Stimulated activated CD8-positive, alpha-beta memory T cell treated with anti-CD3 and anti-CD28 coated beads, Interleukin-7, amount 100 ng/mL, for 24 hours (primary cell): ENCODE measurements around the gene GRID2.

ENCODE experiments used
- DNase-seq: peaks from one replicate; pipeline ENCODE4 v3.0.0-alpha.2; 2020; ENCODE audit warnings: low read depth

GRID2 gene

GRCh38 chr4:93409035-93409434, 1105.3 kb downstream of the GRID2 start:
- DNase-seq, result no peak

DNA sequence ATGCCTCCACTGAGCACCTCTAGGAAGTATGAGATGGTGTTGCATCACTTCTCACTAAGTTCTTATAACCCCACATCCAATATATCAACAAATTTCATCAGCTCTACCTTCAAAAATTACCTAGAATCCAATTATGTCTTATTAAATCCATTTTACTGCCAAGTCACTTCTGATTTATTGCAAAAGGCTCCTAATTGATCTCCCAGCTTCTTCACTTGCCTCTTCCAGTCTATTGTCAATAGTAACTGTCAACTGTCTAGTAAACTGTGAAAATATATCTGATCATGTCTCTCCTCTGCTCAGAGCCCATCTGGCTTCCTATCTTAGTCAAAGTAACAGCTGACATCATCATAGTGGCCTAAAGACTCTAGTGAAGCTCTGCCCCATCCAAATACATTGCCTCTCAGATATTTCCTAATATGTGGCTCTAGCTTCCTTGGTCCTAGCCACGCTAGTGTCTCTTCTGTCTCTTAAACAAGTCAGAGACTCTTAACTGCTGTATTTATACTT, 1110.3 kb downstream of the GRID2 start:
- no peak for DNase-seq

DNA sequence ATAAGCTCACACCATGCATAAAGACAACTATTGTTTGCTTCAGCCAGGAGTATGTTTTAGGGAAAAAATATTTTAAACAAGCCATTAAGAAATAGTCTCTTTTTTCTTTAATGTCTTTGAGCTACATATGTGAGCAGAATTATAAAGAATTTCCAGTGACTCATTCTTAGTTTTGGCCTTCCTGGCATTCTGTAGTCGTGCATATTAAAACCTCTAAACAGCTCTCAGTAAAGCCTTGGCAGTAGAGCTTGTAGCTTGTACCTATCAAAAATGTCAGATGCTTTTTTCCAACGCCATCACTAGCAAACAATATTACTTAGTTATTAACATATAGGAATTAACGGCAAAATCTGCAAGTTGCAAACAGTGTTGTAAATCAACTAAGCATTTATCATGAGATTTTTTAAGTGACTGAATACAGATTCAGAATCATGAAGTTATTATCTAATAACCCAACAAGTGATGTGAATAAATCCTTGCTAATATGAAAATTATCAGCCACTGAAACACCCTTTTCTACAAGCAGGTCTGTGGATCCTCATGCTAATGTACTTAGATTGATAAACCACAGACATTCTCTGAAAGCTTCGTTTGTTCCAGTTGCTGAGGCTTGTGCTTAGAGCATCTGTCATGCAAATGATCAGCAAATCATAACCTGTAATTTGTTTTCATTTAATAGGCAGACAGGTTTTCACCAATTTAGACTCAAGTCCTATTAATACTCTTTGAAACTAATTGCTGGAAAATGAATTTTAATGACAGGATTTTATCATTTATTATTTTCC, 1112.8 kb downstream of the GRID2 start:
- no peak for DNase-seq

- no peak for DNase-seq
Observed at GRCh38 chr4:93431371-93431770, 1127.6 kb downstream of the GRID2 start.

DNA sequence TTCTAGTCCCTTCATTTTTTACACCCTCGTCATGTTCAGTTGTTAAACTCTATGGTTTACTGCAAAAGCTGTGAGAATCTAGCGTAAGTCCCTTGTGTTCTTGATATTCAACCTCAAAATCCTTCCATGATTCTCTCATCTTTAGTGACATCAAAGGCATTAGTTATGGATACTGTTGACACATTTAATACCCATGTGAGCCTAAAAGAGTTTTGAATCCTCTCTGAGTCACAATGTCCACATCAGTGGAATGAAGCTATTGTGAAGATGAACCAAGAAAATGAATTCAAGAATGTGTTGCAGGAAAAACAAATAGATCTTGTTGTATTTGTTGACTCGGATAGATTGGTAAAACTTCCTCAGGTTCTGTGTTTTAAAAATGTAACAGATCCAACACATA, 1130.1 kb downstream of the GRID2 start:
- DNase-seq, result no peak

DNA sequence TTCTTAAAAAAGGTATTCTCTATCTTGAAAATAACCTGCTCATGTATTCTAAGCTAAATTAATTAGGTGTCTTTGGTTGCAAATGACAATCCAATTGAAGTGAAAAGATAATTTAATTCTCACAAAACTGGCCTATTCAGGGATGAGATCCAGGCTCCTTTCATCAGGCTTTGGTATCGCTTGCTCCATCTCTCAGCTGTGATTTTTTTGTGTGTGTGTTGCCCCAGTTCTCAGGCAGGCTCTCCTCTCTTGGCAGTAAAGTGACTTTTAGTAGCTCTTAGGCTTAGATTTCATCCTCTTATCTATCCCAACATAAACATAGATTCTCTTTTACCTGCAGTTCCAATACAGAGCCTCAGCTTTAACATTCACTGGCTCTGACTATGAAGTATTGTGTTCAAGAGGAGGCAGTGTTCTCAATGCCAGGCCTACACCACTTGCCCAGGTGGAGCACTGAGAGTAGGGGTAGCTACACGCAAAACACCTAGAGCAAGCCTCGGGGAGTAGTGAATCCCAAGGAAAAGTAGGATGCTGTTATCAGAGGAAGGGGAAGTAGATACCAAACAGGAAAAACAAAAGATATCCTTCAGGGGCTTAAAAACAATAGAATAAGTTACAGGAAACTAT, 1132.3 kb downstream of the GRID2 start:
- DNase-seq, result no peak

DNA sequence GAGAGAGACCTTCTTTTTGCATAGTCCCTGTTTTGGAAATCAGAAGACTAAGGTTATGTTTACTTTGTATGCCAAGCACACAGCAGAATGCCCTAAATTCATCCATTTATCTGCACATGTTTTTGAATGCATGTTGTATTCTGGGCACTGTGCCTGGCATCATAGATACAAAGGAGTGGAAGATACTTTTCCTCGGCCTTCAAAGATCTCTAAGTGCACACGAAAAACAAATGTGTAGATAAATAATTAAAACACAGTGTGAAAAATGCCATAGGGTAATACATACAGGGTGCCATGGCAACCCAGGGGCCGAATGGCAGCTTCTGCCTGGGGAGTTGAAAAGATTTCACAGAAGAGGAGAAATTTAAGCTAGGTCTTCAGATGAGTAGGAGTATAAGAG, 1134.2 kb downstream of the GRID2 start:
- DNase-seq, result no peak

DNA sequence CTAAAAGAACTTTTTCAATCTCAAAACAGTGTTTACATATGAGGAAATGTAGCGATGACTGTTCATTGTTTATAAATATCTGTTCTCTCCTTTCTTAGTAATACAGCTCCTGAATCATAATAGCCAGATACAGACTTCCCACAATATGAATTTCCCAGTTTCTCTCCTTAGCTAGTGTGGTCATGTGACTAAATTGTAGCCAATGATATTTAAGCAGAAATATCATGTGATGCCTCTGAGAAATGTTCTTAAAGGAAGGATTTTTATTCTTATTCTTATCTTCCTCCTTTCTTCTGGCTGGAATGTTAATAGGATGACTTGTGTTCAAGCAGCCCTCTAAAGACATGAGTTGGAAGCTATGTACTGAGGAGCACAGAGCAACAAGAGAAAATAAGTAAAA, 1141.1 kb downstream of the GRID2 start:
- DNase-seq, result no peak

GRCh38 chr4:93446038-93446437, 1142.3 kb downstream of the GRID2 start:
- DNase-seq, result no peak

DNA sequence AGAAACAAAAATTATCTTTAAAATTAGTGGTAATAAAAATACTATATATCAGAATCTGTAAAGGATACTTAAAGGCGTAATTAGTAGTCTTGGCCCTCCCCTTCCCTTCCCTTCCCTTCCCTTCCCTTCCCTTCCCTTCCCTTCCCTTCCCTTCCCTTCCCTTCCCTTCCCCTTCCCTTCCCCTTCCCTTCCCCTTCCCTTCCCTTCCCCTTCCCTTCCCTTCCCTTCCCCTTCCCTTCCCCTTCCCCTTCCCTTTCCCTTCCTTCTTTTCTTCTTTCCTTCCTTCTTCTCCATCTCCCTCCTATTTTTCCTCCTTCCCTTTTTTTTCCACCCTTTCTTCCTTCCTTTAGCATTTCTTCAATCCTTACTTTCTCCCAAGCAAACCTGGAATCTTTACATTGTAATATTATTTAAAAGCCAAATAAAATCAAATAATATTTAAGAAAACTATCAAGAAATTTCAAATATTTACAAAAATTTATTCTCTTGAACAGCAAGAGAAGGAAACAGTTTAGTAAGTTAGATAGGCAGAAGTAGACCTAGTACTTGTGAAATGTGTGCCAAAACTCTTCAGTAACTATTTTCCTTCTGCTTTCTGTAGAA, 1145.0 kb downstream of the GRID2 start:
- no peak for DNase-seq

GRCh38 chr4:93451954-93452353, 1148.2 kb downstream of the GRID2 start:
- no peak for DNase-seq

GRCh38 chr4:93461541-93461940, 1157.8 kb downstream of the GRID2 start:
- no peak for DNase-seq

- DNase-seq, result no peak
Observed at GRCh38 chr4:93466446-93466845, 1162.7 kb downstream of the GRID2 start.

GRCh38 chr4:93467484-93468155, 1163.9 kb downstream of the GRID2 start:
- no peak for DNase-seq

DNA sequence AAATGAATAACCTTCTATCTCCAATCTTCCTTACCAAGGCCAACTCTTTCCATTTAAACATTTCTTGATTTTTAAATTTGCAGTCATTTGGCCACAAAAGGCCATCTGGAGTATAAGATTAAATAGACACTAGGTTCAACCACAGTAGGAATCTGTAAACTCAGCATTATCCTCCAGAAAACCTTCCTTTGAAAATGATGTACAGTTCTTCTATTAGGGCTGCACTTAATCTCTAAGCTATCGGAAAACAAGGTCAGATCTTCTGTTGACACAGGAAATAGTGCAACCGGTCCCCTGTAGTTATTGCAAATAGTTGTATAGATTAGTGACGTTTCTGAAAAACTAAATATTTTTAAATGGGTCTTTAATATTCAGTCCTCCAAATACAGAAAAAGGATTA, 1165.8 kb downstream of the GRID2 start:
- DNase-seq, result no peak

GRCh38 chr4:93475730-93476129, 1172.0 kb downstream of the GRID2 start:
- no peak for DNase-seq

DNA sequence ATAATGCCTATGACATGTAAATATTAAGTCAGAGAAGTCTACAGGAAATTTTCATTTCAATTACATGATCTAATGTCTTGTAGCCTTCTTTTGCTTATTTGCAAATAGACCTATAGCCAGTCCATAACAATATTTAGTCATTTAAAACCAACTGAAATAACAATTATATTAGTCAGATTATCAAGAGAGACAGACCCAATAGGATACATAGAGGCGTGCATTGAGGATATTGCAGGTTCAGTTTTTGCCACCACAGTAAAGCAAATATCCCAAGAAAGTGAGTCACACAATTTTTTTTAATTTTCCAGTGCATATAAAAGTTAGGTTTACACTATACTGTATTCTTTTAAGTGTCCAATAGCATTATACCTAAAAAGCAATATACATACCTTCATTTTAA, 1175.0 kb downstream of the GRID2 start:
- DNase-seq, result no peak

GRCh38 chr4:93480452-93480851, 1176.7 kb downstream of the GRID2 start:
- DNase-seq, result no peak

- DNase-seq, result no peak
Observed at GRCh38 chr4:93495346-93495745, 1191.6 kb downstream of the GRID2 start.

GRCh38 chr4:93501244-93501643, 1197.5 kb downstream of the GRID2 start:
- no peak for DNase-seq

DNA sequence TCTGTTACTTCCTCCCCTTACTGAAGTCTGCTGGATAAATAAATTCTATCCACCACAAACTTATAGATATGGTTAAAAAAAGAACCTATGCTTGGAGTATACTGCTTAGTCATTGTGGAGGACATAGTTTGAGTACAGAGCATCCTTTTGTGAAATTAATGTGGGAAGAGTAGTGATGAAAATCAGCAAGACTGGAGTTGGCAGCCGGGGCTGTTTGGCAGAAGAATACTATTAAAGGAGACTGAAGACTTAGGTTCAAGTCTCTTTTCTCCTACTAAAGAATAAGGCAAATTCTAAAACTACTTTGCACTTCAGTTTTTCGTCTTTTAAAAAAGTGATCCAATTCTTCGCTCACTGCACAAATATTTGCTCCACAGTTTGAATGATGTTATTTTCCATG, 1198.2 kb downstream of the GRID2 start:
- no peak for DNase-seq

- DNase-seq, result no peak
Observed at GRCh38 chr4:93502991-93503390, 1199.2 kb downstream of the GRID2 start.

- DNase-seq, result no peak
Observed at GRCh38 chr4:93513851-93514250, 1210.1 kb downstream of the GRID2 start.
